H9 (cell line): Measurements from ENCODE around the gene ACTA1. TPM values are rescaled to one million over a fixed set of nuclear protein-coding genes. Genes with fewer than 3 reads are reported as not detected.

ENCODE experiments used
- DNase-seq: peaks from one replicate; pipeline ENCODE4 v3.0.0-alpha.2; 2017
- H2AFZ ChIP-seq: one replicate; pipeline ENCODE4 v1.6.1; 2013; ENCODE audit warnings: mild to moderate bottlenecking, low read length, control low read depth, moderate library complexity
- H2AK5ac ChIP-seq: 2 replicates; pipeline ENCODE4 v1.6.1; 2013; ENCODE audit warnings: low read length, control low read depth, mixed read lengths; ENCODE audit not compliant: insufficient read length
- H2BK120ac ChIP-seq: one replicate; pipeline ENCODE4 v1.6.1; 2013; ENCODE audit warnings: low read depth, mild to moderate bottlenecking, low read length, control low read depth, inconsistent platforms; ENCODE audit not compliant: poor library complexity, severe bottlenecking
- H2BK12ac ChIP-seq: 2 replicates; pipeline ENCODE4 v1.6.1; 2013; ENCODE audit warnings: low read length, control low read depth, mixed read lengths, low read depth; ENCODE audit not compliant: insufficient read length
- H2BK15ac ChIP-seq: 2 replicates; pipeline ENCODE4 v1.6.1; 2013; ENCODE audit warnings: low read depth, low read length, control low read depth
- H2BK20ac ChIP-seq: one replicate; pipeline ENCODE4 v1.6.1; 2013; ENCODE audit warnings: low read depth, mild to moderate bottlenecking, low read length, control low read depth, inconsistent platforms; ENCODE audit not compliant: poor library complexity, severe bottlenecking
- H2BK5ac ChIP-seq: 2 replicates; pipeline ENCODE4 v1.6.1; 2013; ENCODE audit warnings: low read length, control low read depth, mixed read lengths; ENCODE audit not compliant: insufficient read length
- H3K14ac ChIP-seq: 2 replicates; pipeline ENCODE4 v1.6.1; 2013; ENCODE audit warnings: low read length, control low read depth; ENCODE audit not compliant: insufficient read depth
- H3K18ac ChIP-seq: 2 replicates; pipeline ENCODE4 v1.6.1; 2013; ENCODE audit warnings: low read depth, mild to moderate bottlenecking, mixed read lengths, low read length, control low read depth; ENCODE audit not compliant: insufficient read length
- H3K23ac ChIP-seq: 2 replicates; pipeline ENCODE4 v1.6.1; 2013; ENCODE audit warnings: low read length, control low read depth, mixed read lengths, low read depth; ENCODE audit not compliant: insufficient read length
- H3K23me2 ChIP-seq: 2 replicates; pipeline ENCODE4 v1.6.1; 2013; ENCODE audit warnings: low read depth, mild to moderate bottlenecking, mixed read lengths, low read length, control low read depth; ENCODE audit not compliant: insufficient read length, poor library complexity, severe bottlenecking
- H3K27ac ChIP-seq: 2 replicates; pipeline ENCODE4 v1.5.1; 2013; ENCODE audit warnings: low read length, control low read depth, mixed read lengths, low read depth; ENCODE audit not compliant: insufficient read length
- H3K27me3 ChIP-seq: 2 replicates; pipeline ENCODE4 v1.6.1; 2013; ENCODE audit warnings: low read length, control low read depth, inconsistent platforms; ENCODE audit not compliant: insufficient read depth
- H3K4ac ChIP-seq: 2 replicates; pipeline ENCODE4 v1.6.1; 2013; ENCODE audit warnings: low read depth, mild to moderate bottlenecking, control low read depth, inconsistent platforms, low read length, moderate library complexity
- H3K4me1 ChIP-seq: 2 replicates; pipeline ENCODE4 v1.6.1; 2013; ENCODE audit warnings: low read length, control low read depth, inconsistent platforms; ENCODE audit not compliant: insufficient read depth
- H3K4me2 ChIP-seq: 2 replicates; pipeline ENCODE4 v1.6.1; 2013; ENCODE audit warnings: low read length, control low read depth, mixed read lengths; ENCODE audit not compliant: insufficient read length, insufficient read depth
- H3K56ac ChIP-seq: 2 replicates; pipeline ENCODE4 v1.6.1; 2013; ENCODE audit warnings: low read depth, mild to moderate bottlenecking, mixed read lengths, low read length, control low read depth; ENCODE audit not compliant: insufficient read length
- H3K79me1 ChIP-seq: 2 replicates; pipeline ENCODE4 v1.6.1; 2013; ENCODE audit warnings: low read depth, mild to moderate bottlenecking, moderate library complexity, low read length, control low read depth, inconsistent platforms; ENCODE audit not compliant: insufficient read depth, poor library complexity, severe bottlenecking
- H3K79me2 ChIP-seq: 2 replicates; pipeline ENCODE4 v1.6.1; 2013; ENCODE audit warnings: low read length, control low read depth, inconsistent platforms; ENCODE audit not compliant: insufficient read depth
- H3K9ac ChIP-seq: 2 replicates; pipeline ENCODE4 v1.6.1; 2013; ENCODE audit warnings: low read length, control low read depth, mixed read lengths; ENCODE audit not compliant: insufficient read length; ENCODE audit errors: extremely low read depth
- H3K9me3 ChIP-seq: one replicate; pipeline ENCODE4 v1.6.1; 2013; ENCODE audit warnings: low read depth, low read length, inconsistent platforms; ENCODE audit not compliant: control insufficient read depth
- H3T11ph ChIP-seq: one replicate; pipeline ENCODE4 v1.6.1; 2013; ENCODE audit warnings: mild to moderate bottlenecking, low read length, control low read depth, inconsistent platforms
- H4K20me1 ChIP-seq: one replicate; pipeline ENCODE4 v1.6.1; 2013; ENCODE audit not compliant: control insufficient read depth, insufficient read length, insufficient read depth
- H4K5ac ChIP-seq: 2 replicates; pipeline ENCODE4 v1.6.1; 2013; ENCODE audit warnings: low read depth, mild to moderate bottlenecking, mixed read lengths, low read length, control low read depth; ENCODE audit not compliant: insufficient read length
- H4K8ac ChIP-seq: replicated peaks from 2 replicates; pipeline ENCODE4 v1.6.1; 2013; ENCODE audit warnings: low read length, control low read depth, mixed read lengths, low read depth; ENCODE audit not compliant: insufficient read length
- H4K91ac ChIP-seq: 2 replicates; pipeline ENCODE4 v1.6.1; 2013; ENCODE audit warnings: low read depth, mild to moderate bottlenecking, moderate library complexity, mixed read lengths, low read length, control low read depth; ENCODE audit not compliant: insufficient read length
- H3K27ac Mint-ChIP-seq, 3 experiments: 2 replicates in 2 of 3; 3 replicates in 1 of 3; pipeline ENCODE4 v1.8.0; 2020 to 2021; ENCODE audit warnings: mixed read lengths in 3 of 3, mild to moderate bottlenecking in 1 of 3, moderate library complexity in 1 of 3
- H3K27me3 Mint-ChIP-seq: 2 replicates; pipeline ENCODE4 v1.8.0; 2021; ENCODE audit warnings: low read depth, mild to moderate bottlenecking, moderate library complexity, mixed read lengths
- H3K36me3 Mint-ChIP-seq, 3 experiments: 2 replicates in 2 of 3; 3 replicates in 1 of 3; pipeline ENCODE4 v1.8.0; 2020 to 2021; ENCODE audit warnings: low read depth in 3 of 3, mixed read lengths in 3 of 3; ENCODE audit not compliant: insufficient read depth in 1 of 3
- H3K4me1 Mint-ChIP-seq, 2 experiments: 2 replicates each; pipeline ENCODE4 v1.8.0; 2020; ENCODE audit warnings: mixed read lengths in 2 of 2
- H3K4me3 Mint-ChIP-seq, 2 experiments: 2 replicates in 1 of 2; 3 replicates in 1 of 2; pipeline ENCODE4 v1.8.0; 2020 to 2021; ENCODE audit warnings: mild to moderate bottlenecking in 2 of 2, mixed read lengths in 2 of 2, moderate library complexity in 1 of 2
- H3K9me3 Mint-ChIP-seq, 2 experiments: 2 replicates in 1 of 2; 3 replicates in 1 of 2; pipeline ENCODE4 v1.8.0; 2020; ENCODE audit warnings: mild to moderate bottlenecking in 2 of 2, mixed read lengths in 2 of 2, moderate library complexity in 1 of 2
- WGBS: extraction: QIAGEN DNeasy Blood & Tissue Kit; methylation state at CpG from one replicate; pipeline ENCODE4 v1.1.7; 2013; ENCODE audit warnings: missing lambda C conversion rate, low lambda C conversion rate, mixed read lengths; ENCODE audit not compliant: insufficient read length; ENCODE audit errors: extremely low coverage; 5-methylcytosine and 5-hydroxymethylcytosine counted together
- total RNA-seq: library from RNA; stranded (reverse); gene quantifications from 2 replicates; pipeline ENCODE4 v1.2.1, GENCODE V29; 2021
- TF ChIP-seq, protein P1 (sequence below): fragments of 200-600 bp; sonication (generic); conservative IDR thresholded peaks from 3 replicates; pipeline ENCODE4 v1.8.0; 2021; ENCODE audit warnings: antibody characterized with exemption, mild to moderate bottlenecking

The ACTA1 gene
- total RNA-seq, 1 experiment from 2014 or later, result 48.5 TPM

GRCh38 chr1:229383188-229383587 lies 50.7 kb downstream of the ACTA1 start:
- Histone ChIP-seq H2BK12ac (no peak overlapping the region), H3K79me2 (no peaks in the 10 kb centered on the region), H4K91ac (no peak overlapping the region), H2AK5ac (no peak overlapping the region), H4K5ac (no peak overlapping the region), H3K18ac (no peak overlapping the region), H2BK20ac (no peak overlapping the region), H3K27me3 (no peaks in the 10 kb centered on the region), H2AFZ (no peak overlapping the region), H3K23me2 (no peaks in the 10 kb centered on the region), H2BK120ac (no peak overlapping the region), H3K4me2 (no peak overlapping the region), H3K27ac (no peak overlapping the region), H3K56ac (no peak overlapping the region), H4K8ac (no peak overlapping the region), H3T11ph (no peak overlapping the region), H3K4ac (no peak overlapping the region), H2BK15ac (no peak overlapping the region), H3K79me1 (no peaks in the 10 kb centered on the region), H4K20me1 (no peaks in the 10 kb centered on the region), H3K14ac (no peak overlapping the region), H3K9ac (no peak overlapping the region), H3K4me1 (peaks cover 13% of the 10 kb centered on the region; the same call in 1 of the 2 replicates), H2BK5ac (no peak overlapping the region), H3K9me3 (no peaks in the 10 kb centered on the region), H3K23ac (no peak overlapping the region)
- Mint-ChIP-seq H3K27me3 (peaks cover 5% of the 10 kb centered on the region; the same call in 1 of the 2 replicates), H3K4me3 (no peak overlapping the region), H3K36me3 (no peaks in the 10 kb centered on the region; a peak in 1 of 7 replicates), H3K4me1 (peaks cover 32 to 35% of the 10 kb centered on the region in 2 experiments), H3K9me3 (no peaks in the 10 kb centered on the region), H3K27ac (no peak overlapping the region)
- DNase-seq, result no peak
- WGBS, result no CpG with 5 or more reads among the region's 3 CpGs
- TF ChIP-seq, protein P1, sequence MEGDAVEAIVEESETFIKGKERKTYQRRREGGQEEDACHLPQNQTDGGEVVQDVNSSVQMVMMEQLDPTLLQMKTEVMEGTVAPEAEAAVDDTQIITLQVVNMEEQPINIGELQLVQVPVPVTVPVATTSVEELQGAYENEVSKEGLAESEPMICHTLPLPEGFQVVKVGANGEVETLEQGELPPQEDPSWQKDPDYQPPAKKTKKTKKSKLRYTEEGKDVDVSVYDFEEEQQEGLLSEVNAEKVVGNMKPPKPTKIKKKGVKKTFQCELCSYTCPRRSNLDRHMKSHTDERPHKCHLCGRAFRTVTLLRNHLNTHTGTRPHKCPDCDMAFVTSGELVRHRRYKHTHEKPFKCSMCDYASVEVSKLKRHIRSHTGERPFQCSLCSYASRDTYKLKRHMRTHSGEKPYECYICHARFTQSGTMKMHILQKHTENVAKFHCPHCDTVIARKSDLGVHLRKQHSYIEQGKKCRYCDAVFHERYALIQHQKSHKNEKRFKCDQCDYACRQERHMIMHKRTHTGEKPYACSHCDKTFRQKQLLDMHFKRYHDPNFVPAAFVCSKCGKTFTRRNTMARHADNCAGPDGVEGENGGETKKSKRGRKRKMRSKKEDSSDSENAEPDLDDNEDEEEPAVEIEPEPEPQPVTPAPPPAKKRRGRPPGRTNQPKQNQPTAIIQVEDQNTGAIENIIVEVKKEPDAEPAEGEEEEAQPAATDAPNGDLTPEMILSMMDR, result no peak

Other genes starting within 250 kb of the ACTA1 start
- gene RAB4A, start 163.0 kb downstream of the ACTA1 start, total RNA-seq, result 64.2 and 66.7 TPM in 2 replicates
- 8.5 TPM in 2 replicates for gene CCSAP, start 91.0 kb downstream of the ACTA1 start, total RNA-seq
- 67.2 and 71.3 TPM in 2 replicates for gene NUP133, start 74.2 kb upstream of the ACTA1 start, total RNA-seq
- gene ABCB10, start 124.6 kb upstream of the ACTA1 start, total RNA-seq, result 13.8 and 14.5 TPM in 2 replicates
- gene TAF5L, start 192.0 kb upstream of the ACTA1 start, total RNA-seq, result 30.3 and 33.6 TPM in 2 replicates
- gene URB2, start 192.2 kb upstream of the ACTA1 start, total RNA-seq, result 51.9 and 53.2 TPM in 2 replicates